CD4-positive, CD25-positive, alpha-beta regulatory T cell (primary cell): ENCODE data around the gene PRDX3. TPM values are rescaled to one million over a fixed set of nuclear protein-coding genes. Genes with fewer than 3 reads are reported as not detected.

Experiments used
- ATAC-seq, 2 donors: fragments of 150-1000 bp; cut with Tn5 transposase; one replicate each; pipeline ENCODE4 v1.10.0; 2021; ENCODE audit warnings: low read depth in 2 of 2, moderate number of reproducible peaks in 2 of 2, moderate library complexity in 1 of 2
- DNase-seq, 3 donors: peaks; one replicate each; pipeline versions ENCODE4 v3.0.0 to v3.0.0-alpha.2; 2012 to 2022; ENCODE audit warnings: mixed read lengths in 1 of 3
- H3K27ac ChIP-seq: one replicate; pipeline ENCODE4 v1.7.0; 2013; ENCODE audit warnings: mild to moderate bottlenecking, low read length; ENCODE audit not compliant: insufficient read depth, poor library complexity, severe bottlenecking
- H3K27me3 ChIP-seq: one replicate; pipeline ENCODE4 v1.7.0; 2013; ENCODE audit warnings: low read length; ENCODE audit not compliant: control insufficient read depth, insufficient read depth
- H3K36me3 ChIP-seq: one replicate; pipeline ENCODE4 v1.7.0; 2013; ENCODE audit warnings: mild to moderate bottlenecking, low read length, moderate library complexity; ENCODE audit not compliant: control insufficient read depth, insufficient read depth
- H3K4me1 ChIP-seq: 2 replicates; pipeline ENCODE4 v1.7.0; 2013; ENCODE audit warnings: mild to moderate bottlenecking, low read length; ENCODE audit not compliant: insufficient read depth, control insufficient read depth, poor library complexity, severe bottlenecking
- H3K4me3 ChIP-seq: one replicate; pipeline ENCODE4 v1.7.0; 2013; ENCODE audit warnings: low read depth, mild to moderate bottlenecking, low read length, moderate library complexity
- H3K9me3 ChIP-seq, 2 experiments: 1 replicate in 1 of 2; 2 replicates in 1 of 2; pipeline ENCODE4 v1.7.0; 2013; ENCODE audit warnings: low read length in 2 of 2, mild to moderate bottlenecking in 1 of 2, moderate library complexity in 1 of 2; ENCODE audit not compliant: control insufficient read depth in 2 of 2
- H3K27ac Mint-ChIP-seq, 3 donors: one replicate each; pipeline ENCODE4 v1.8.0; 2020 to 2022; ENCODE audit warnings: mild to moderate bottlenecking in 3 of 3, mixed read lengths in 3 of 3, moderate library complexity in 2 of 3
- H3K27me3 Mint-ChIP-seq: one replicate; pipeline ENCODE4 v1.8.0; 2022; ENCODE audit warnings: mild to moderate bottlenecking, mixed read lengths
- H3K36me3 Mint-ChIP-seq: one replicate; pipeline ENCODE4 v1.8.0; 2020; ENCODE audit warnings: mixed read lengths
- H3K4me1 Mint-ChIP-seq, 4 donors: one replicate each; pipeline ENCODE4 v1.8.0; 2020 to 2022; ENCODE audit warnings: mixed read lengths in 4 of 4, mild to moderate bottlenecking in 1 of 4
- H3K4me3 Mint-ChIP-seq, 4 donors: one replicate each; pipeline ENCODE4 v1.8.0; 2020 to 2022; ENCODE audit warnings: mild to moderate bottlenecking in 4 of 4, mixed read lengths in 4 of 4, moderate library complexity in 3 of 4
- H3K9me3 Mint-ChIP-seq, 7 donors: one replicate each; pipeline ENCODE4 v1.8.0; 2020 to 2022; ENCODE audit warnings: mixed read lengths in 7 of 7, mild to moderate bottlenecking in 3 of 7, moderate library complexity in 2 of 7
- polyA plus RNA-seq, 4 donors: library from polyadenylated mRNA; unstranded; fragments of 300-500 nt; fragmentation: Illumina TruSeq; gene quantifications; one replicate each; pipeline ENCODE4 v1.2.3, GENCODE V29; 2021
- total RNA-seq: library from RNA; stranded (reverse); gene quantifications from one replicate; pipeline ENCODE4 v1.2.3, GENCODE V29; 2022

Gene PRDX3
- total and polyA plus RNA-seq, 5 donors from 2014 or later = 22.5 to 140 (median 126) TPM

DNA sequence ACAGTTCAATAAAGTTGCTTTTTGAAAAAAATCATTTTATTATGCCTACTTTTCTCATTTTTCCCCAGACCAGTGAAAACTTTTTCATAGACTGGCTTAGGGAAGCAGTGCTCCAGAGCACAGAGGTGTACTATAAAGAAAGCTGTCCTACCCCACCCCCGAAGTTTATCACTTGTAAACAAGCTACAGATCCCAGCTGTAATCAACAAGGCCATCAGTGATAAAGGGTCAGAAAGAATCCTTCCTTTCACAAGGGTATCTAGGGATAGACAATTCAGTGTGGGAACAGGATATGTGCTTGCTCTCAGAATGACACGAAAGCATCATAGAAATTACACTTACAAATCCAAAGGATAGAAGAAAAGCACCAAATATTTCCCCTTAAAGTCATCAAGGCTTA, 4.5 kb downstream of the PRDX3 start:
- Mint-ChIP-seq H3K27me3 (no peaks in the 10 kb centered on the region), H3K4me3 (peak overlapping the region in 1 of 4 donors; percentile 59), H3K4me1 (peaks cover 9 to 43% (median 28%) of the 10 kb centered on the region in 4 donors), H3K36me3 (peaks cover 26% of the 10 kb centered on the region), H3K27ac (no peak overlapping the region), H3K9me3 (peaks cover 0 to 1% (median 0%) of the 10 kb centered on the region in 7 donors)
- Histone ChIP-seq H3K4me1 (peaks cover 27% of the 10 kb centered on the region), H3K27me3 (no peaks in the 10 kb centered on the region), H3K4me3 (no peak overlapping the region), H3K27ac (no peak overlapping the region), H3K9me3 (no peaks in the 10 kb centered on the region), H3K36me3 (peaks cover 35% of the 10 kb centered on the region)
- ATAC-seq (no peak), DNase-seq (no peak)

DNA sequence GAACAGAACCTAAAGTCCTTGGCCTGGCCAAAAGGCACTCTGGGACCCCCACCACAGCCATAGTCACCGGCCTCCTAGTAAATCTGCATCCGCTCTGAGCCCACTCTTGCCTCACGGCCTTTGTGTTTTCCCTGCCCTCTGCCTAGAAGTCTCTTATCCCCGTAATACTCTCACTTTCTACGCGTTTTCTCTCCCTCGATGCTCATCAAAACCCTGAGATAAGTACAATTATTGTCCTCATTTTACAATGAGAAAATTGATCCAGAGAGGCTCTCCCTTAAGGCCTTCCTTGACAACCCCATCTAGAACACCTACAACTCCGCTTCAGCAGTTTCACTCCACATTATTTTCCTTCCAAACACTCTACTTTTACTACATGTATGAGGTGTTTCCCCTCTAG, 11.6 kb downstream of the PRDX3 start:
- no peak overlapping the region for H3K27ac ChIP-seq
- H3K36me3 ChIP-seq = peaks cover 24% of the 10 kb centered on the region
- Mint-ChIP-seq H3K27me3 (no peaks in the 10 kb centered on the region), H3K27ac (peak overlapping the region; percentile 92 to 96 (median 93)), H3K9me3 (no peaks in the 10 kb centered on the region), H3K4me3 (peak overlapping the region in 3 of 4 donors; percentile 86 to 95 (median 94)), H3K36me3 (peaks cover 20% of the 10 kb centered on the region), H3K4me1 (peaks cover 7 to 41% (median 27%) of the 10 kb centered on the region in 4 donors)
- H3K9me3 ChIP-seq = no peaks in the 10 kb centered on the region
- peaks cover 24% of the 10 kb centered on the region for H3K4me1 ChIP-seq
- H3K4me3 ChIP-seq = no peak overlapping the region
- no peak for DNase-seq
- no peak for ATAC-seq
- H3K27me3 ChIP-seq = no peaks in the 10 kb centered on the region

DNA sequence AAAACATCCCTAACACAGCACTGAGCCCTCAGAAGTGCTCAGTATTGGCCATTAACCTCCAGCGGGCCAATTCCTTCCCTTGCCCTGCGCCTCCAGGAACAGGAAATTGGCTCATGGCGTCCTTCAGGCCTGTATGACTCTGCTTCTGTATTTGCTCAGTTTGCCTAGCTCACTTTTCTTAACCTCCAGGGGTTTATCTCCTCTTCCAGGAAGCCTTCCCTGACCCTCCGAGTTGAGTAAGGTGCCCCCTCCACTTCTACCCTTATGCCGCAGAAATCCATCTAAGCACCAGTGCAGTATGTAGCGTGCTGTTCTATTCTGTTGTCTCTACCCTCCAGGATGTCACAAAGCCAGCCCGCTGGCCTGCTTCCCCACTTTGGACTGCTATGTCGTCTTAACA, 12.0 kb downstream of the PRDX3 start:
- H3K4me1 ChIP-seq = peaks cover 24% of the 10 kb centered on the region
- Mint-ChIP-seq H3K4me1 (peaks cover 7 to 46% (median 29%) of the 10 kb centered on the region in 4 donors), H3K27me3 (no peaks in the 10 kb centered on the region), H3K4me3 (peak overlapping the region; percentile 86 to 95 (median 93)), H3K27ac (peak overlapping the region; percentile 92 to 96 (median 93)), H3K9me3 (no peaks in the 10 kb centered on the region), H3K36me3 (peaks cover 22% of the 10 kb centered on the region)
- no peaks in the 10 kb centered on the region for H3K9me3 ChIP-seq
- H3K27me3 ChIP-seq = no peaks in the 10 kb centered on the region
- no peak overlapping the region for H3K27ac ChIP-seq
- H3K4me3 ChIP-seq = peak overlapping the region; percentile 68
- peaks cover 20% of the 10 kb centered on the region for H3K36me3 ChIP-seq
- ATAC-seq (no peak), DNase-seq (no peak)

DNA sequence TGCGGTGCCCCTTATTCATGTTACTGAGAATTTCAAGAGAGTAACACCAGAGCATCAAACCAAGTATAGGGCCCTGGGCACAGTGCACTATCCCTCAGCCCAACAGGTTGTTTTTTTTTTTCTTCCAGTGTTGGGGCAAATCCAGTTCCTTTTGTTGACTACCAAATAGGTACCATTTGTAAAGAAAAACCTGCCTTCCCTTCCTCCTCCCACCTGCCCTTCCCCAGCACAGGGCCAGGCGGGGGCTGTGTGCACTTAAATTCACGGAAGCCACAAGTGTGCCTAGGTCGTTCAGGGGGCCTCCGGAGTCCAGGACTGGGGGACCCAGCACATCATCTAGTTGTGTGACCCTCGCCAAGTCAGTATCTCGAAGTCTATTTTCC, 12.5 kb downstream of the PRDX3 start:
- Histone ChIP-seq H3K4me3 (peak overlapping the region; percentile 68), H3K4me1 (peaks cover 24% of the 10 kb centered on the region), H3K36me3 (peaks cover 18% of the 10 kb centered on the region), H3K27ac (peak overlapping the region; percentile 75), H3K27me3 (no peaks in the 10 kb centered on the region), H3K9me3 (no peaks in the 10 kb centered on the region)
- Mint-ChIP-seq H3K27ac (peak overlapping the region; percentile 92 to 96 (median 93)), H3K9me3 (no peaks in the 10 kb centered on the region), H3K27me3 (no peaks in the 10 kb centered on the region), H3K36me3 (peaks cover 22% of the 10 kb centered on the region), H3K4me3 (peak overlapping the region; percentile 86 to 95 (median 93)), H3K4me1 (peaks cover 7 to 50% (median 30%) of the 10 kb centered on the region in 4 donors)
- no peak for DNase-seq
- ATAC-seq = no peak

DNA sequence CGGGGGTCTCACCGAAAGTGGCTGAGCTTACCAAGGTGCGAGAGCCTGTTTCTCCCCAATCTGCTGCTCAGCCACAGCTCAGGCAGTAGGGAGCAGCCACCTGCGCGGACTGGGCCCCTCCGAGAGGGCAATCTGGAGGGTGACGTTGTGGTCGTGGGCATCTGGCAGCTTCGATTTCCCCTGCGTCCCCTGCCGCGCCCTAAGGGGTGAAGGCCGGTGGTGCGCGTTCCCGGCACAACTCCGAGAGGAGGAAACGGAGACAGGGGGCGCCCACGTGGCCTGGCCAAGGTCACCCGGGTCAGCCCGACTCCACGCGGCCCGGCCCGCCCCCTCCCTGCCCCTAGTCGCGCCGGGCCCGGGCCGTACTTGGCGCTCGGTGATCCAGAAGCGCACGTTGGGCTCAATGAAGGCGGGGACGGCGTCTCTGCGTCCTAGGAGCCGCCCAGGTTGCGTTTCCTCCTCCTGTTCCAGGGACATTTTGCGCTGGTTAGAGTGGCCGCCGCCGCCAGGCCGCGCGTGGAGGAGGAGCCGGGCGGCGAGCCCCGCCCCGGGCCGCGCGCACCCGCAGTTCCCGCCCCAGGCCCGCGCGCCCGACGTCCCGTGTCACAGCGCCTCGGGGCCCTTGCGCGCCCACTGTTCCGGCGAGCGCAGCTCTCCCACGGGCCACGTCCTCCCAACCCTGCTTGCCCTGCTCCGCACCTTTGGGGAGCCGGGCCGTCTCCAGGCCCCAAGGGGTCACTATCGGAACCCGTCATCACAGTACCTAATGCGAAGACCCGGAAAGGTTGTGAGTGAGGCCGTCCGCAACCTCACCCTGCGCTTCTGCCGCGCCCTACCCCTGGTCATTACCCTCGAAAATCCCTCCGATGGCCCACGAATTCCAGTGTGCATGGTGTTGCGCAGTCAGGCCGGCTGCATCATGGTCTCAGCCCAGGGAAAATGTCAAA, 13.2 kb downstream of the PRDX3 start, which contains the start of gene SFXN4:
Gene SFXN4, minus strand, starts transcription at position 544 of the 947 bp plus-strand sequence. Its CDS starts 67 bp downstream, at position 477.
- ATAC-seq = peak; percentile 93
- Histone ChIP-seq H3K4me1 (peaks cover 24% of the 10 kb centered on the region), H3K36me3 (peaks cover 21% of the 10 kb centered on the region), H3K27ac (peak within 1 kb of the TSS; percentile 75), H3K4me3 (peak within 1 kb of the TSS; percentile 79), H3K9me3 (no peaks in the 10 kb centered on the region), H3K27me3 (no peaks in the 10 kb centered on the region)
- Mint-ChIP-seq H3K27ac (peak within 1 kb of the TSS; percentile 92 to 96 (median 93)), H3K36me3 (peaks cover 22% of the 10 kb centered on the region), H3K4me3 (peak within 1 kb of the TSS; percentile 86 to 95 (median 93)), H3K4me1 (peaks cover 7 to 55% (median 31%) of the 10 kb centered on the region in 4 donors), H3K9me3 (no peaks in the 10 kb centered on the region), H3K27me3 (no peaks in the 10 kb centered on the region)
- DNase-seq = peak; percentile 72 to 84 (median 84)

DNA sequence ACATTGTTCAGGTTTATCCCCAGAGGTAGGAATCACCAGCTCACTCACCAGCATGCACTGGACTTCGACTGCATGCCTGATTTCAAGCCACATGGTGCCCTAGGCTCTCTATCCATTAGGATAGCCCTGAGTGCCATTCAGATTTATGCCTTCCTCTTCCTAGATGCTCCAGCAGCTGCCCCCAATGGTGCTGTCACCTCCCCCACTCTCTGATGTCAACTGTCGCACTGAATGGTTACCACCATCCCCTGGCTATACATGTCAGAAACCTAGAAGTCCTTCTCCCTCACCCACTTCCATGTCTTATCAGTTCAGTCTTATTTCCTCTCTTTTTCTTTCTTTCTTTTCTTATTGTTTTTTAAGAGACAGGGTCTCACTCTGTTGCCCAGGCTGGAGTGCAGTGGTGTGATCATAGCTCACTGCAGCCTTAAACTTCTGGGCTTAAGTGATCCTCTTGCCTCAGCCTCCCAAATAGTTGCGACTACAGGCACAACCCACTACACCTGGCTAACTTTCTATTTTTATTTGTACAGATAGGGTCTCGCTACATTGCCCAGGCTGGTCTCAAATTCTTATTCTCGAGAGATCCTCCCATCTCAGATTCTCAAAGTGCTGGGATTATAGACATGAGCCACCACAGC, 16.0 kb downstream of the PRDX3 start:
- H3K36me3 Mint-ChIP-seq = peaks cover 19% of the 10 kb centered on the region
- Histone ChIP-seq H3K9me3 (no peaks in the 10 kb centered on the region), H3K4me1 (peaks cover 24% of the 10 kb centered on the region), H3K36me3 (peaks cover 16% of the 10 kb centered on the region), H3K27me3 (no peaks in the 10 kb centered on the region), H3K27ac (no peak overlapping the region), H3K4me3 (no peak overlapping the region)
- ATAC-seq = no peak
- no peaks in the 10 kb centered on the region for H3K9me3 Mint-ChIP-seq
- H3K27ac Mint-ChIP-seq = peak overlapping the region in 2 of 3 donors; percentile 42 to 76
- peaks cover 7 to 50% (median 31%) of the 10 kb centered on the region in 4 donors for H3K4me1 Mint-ChIP-seq
- DNase-seq = no peak
- H3K27me3 Mint-ChIP-seq = no peaks in the 10 kb centered on the region
- peak overlapping the region in 2 of 4 donors; percentile 5 to 24 for H3K4me3 Mint-ChIP-seq

DNA sequence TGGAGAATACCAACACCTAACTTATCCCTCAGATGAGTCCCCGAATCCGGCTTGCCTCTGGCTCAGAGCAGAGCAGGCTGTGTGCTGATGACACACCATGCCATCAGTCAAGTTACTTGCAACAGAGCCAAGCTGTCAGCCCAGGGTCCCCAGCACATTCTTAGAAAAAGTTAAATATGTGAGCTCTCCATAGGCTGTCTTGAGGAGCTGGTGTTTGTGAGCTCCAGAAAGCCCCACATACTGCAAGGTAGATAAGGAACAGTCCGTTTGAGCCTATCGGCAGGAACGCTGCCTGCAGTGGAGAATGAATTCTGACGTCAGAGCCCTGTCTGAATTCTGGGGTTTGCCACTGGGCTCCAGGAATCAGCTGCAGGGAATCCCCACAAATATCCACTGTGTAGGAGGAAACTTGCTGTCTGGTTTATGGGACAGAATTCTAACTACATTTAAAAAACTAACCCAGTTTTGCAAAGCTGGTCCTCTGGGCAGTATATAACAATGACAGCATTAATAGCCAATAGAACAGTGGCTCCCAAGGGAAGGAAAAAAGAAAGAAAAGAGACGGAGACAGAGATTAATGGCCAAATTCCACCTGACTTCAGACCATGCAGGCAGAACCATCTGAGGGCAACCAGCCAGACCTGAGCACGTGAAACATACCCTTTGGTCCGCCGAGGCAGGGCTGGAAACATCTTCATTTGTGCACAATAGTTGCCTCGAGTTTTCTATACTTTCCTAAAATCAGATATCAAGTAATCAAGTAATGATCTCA, 16.7 kb downstream of the PRDX3 start:
- no peaks in the 10 kb centered on the region for H3K9me3 ChIP-seq
- H3K27ac Mint-ChIP-seq = peak overlapping the region in 2 of 3 donors; percentile 11 to 76
- H3K27ac ChIP-seq = no peak overlapping the region
- peaks cover 20% of the 10 kb centered on the region for H3K36me3 Mint-ChIP-seq
- peaks cover 7 to 45% (median 28%) of the 10 kb centered on the region in 4 donors for H3K4me1 Mint-ChIP-seq
- peaks cover 24% of the 10 kb centered on the region for H3K4me1 ChIP-seq
- no peaks in the 10 kb centered on the region for H3K27me3 Mint-ChIP-seq
- H3K4me3 Mint-ChIP-seq = peak overlapping the region in 1 of 4 donors; percentile 27
- no peak for DNase-seq
- H3K36me3 ChIP-seq = peaks cover 16% of the 10 kb centered on the region
- no peaks in the 10 kb centered on the region for H3K9me3 Mint-ChIP-seq
- no peak overlapping the region for H3K4me3 ChIP-seq
- no peaks in the 10 kb centered on the region for H3K27me3 ChIP-seq
- no peak for ATAC-seq
